ENCODE results near the gene NPIPB13.
A peak's percentile ranks its signal among the peaks of the same experiment; 100 is the strongest.
"Not testable (repeated sequence)": the region's sequence is repeated elsewhere in the genome, so short reads cannot be mapped to it uniquely, and the experiment has no call there.

NPIPB13 gene

DNA sequence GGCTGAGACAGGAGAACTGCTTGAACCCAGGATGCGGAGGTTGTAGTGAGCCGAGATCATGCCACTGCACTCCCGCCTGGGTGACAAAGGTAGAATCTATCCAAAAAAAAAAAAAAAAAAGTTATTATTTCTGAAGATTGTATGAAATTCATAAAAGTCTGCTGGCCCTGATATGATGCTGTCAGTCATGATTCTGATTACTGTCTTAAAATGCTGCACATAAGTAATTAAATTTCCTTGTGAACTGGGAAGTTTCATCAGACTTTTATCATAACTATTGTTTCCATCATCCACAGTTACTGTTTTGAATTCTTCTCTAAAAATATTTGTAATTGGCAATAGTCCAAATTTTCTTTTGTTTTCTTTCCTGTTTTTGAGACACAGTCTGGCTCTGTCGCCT lies at the start of gene NPIPB13:
NPIPB13 (minus strand) TSS at position 101 of the 400 bp plus-strand sequence. CDS start 2,906 bp downstream, outside the sequence.
- not testable (repeated sequence) for DNase-seq

DNA sequence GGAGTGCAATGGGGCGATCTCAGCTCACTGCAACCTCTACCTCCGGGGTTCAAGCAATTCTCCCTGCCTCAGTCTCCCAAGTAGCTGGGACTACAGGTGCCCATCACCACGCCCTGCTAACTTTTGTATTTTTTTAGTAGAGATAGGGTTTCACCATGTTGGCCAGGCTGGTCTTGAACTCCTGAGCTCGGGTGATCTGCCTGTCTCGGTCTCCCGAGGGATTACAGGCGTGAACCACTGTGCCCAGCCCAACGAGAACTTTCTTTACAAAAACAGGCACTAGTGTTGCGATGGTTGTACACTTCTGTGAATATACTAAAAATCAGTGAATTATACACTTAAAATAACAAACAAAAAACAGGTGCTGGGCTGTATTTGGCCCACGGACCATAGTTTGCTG lies 34.1 kb upstream of the NPIPB13 start:
- DNase-seq, result not testable (repeated sequence)

DNA sequence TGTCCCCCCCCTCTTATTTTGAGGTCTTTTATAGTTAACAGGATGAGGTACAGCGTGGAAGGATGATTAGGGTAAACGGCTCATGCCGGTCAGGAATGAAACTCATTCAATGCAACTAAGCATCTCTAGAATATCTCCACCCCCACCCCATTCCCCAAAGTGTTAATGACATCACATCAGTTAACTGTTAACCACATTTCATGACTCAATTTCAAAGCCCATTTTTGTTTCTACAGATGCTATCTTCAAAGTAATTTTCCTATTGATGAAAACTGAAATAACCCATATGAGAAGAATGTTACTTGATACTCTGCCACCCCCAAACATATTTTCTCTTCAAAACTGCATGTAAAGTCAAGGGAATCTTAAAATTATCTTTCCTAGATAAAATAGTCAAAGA lies 30.2 kb upstream of the NPIPB13 start:
- DNase-seq, result not testable (repeated sequence)

DNA sequence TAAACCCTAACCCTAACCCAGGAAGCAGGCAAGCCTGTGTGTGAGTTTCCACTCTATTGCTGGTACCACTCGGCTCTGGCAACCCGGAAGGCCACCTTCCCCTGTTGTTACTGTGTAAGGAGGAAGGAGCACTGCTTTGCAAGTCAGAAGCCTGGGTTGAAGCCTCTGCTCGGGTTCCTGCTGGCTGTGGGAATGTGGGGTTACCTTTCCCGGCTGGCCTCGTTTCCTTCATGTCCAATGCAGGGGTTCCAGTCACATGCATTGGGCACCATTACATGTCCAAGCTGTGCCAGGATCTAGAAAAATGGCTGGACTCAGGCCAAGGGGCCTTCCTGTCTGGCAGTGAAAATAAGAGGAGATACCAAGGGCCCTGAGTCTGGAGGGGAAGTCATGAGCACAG lies 31.2 kb downstream of the NPIPB13 start:
- DNase-seq, result not testable (repeated sequence)

DNA sequence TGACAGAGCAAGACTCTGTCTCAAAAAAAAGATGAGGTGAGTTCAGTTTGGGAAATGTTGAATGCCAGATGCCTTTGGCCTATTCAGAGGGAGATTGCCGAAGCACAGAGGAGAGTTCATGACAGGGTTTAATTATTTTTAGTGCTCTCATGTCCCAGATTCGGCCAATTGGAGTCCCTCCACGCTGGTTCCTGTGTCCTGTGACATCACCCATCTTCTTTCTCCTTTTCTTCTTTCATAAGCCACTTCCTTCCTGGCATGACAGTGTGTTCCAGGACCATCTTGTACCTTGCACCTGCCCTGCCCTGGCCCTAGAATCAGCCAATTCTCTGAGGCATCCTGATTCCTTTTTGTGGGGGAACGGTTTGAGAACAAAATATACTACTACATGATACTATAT lies 36.9 kb downstream of the NPIPB13 start:
- DNase-seq, result not testable (repeated sequence)

DNA sequence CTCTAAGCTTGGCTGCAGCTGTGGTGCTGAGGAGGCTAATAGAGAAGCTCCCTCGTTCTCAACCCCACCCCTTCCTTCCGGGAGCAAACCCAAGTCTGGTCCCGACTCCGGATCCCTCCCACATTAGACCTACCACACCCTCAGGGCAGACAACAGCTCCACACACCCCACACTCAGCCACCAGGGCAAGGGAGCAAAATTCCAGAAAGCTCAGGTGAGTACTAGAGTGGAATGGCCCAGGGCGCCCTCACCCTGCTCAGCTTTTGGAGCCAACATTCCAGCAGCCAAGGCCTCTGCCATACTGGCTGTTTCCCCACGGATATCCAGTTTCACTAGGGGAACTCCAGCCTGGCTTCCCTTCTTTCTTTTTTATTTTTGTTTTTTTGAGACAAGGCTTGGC lies 39.2 kb downstream of the NPIPB13 start:
- peak; percentile 63 for DNase-seq

DNA sequence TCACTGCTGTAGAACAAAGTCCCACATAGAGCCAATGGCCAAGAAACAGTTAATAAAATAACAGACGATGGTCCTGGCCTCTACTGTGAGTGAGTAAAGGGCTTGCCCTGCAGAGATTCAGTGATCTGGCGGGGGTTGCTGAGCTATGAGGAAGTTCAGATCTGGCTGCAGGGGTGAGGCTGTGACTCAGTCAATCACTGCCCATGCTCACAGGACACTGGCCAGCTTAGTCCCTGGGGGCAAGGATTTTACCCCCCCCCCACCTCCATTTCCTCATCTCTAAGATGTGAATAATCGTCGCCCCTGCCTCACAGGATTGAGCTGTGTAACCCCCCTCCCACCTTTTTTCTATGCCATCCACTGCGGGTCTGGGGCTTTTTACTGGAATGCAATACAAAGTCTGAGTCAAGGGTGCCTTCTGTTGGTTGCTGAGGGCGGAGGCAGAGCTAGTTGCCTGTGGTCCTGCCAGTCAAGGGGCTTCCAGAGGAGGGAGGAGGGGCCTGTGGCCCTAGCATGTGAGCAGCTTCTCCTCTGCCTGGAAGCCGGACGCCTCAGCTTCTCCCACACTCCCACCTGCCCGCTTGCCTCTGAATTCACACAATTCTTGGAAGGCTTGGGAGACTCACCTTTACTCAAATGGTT lies 41.1 kb downstream of the NPIPB13 start:
- DNase-seq, result peak; percentile 22

DNA sequence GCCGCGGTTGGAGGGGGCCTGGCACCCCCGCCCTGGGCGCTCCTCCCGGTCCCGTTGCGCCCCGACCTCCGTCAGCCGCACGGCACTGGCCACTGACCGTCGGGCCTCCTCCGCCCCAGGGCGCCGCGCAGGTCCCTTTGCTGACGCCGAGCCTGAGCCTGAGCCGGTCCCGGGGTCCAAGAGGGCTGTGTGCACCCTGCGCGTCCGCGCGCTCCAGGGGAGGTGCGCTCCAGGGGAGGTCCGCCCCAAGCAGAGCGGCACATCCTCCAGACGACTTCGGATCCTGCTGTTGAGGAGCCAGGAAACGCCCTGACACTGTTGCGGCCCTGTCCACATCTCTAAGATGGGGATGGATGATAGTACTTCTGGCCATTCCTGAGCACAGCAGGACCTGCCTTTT lies 42.0 kb downstream of the NPIPB13 start:
- not testable (repeated sequence) for DNase-seq

DNA sequence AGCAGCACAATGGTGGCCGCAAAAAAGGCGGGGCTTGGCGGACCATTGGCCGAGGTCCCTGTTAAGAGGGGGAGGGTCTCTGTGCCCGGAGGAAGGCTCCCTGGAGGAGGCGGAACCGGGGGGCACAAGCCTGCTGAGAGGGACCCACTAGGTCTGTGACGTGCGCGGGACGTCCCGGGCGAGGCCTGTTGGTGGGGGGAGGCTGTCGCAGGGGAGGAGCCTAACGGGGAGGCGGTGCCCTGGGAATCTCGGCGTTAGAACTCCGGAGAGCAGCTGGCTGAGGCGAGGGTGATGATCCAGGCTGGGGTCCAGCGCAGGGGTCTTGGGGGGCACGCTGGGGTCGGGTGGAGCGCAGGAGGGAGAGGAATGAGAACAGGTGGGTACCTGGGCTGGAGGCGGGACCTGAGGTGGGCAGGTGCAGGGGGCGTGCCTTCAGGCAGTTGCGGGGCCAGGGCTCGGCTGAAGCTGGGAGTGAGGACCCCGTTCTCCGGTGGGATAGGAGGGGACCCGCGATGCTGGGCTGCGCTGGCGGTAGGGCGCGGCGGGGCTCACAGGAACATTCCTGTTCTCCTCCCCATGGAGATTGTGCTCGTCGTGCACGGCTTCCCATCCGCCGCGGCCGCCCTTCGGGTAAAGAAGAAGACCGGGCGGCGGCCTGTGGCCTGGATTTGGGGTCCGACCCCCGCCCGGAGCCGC lies 42.6 kb downstream of the NPIPB13 start:
- not testable (repeated sequence) for DNase-seq

DNA sequence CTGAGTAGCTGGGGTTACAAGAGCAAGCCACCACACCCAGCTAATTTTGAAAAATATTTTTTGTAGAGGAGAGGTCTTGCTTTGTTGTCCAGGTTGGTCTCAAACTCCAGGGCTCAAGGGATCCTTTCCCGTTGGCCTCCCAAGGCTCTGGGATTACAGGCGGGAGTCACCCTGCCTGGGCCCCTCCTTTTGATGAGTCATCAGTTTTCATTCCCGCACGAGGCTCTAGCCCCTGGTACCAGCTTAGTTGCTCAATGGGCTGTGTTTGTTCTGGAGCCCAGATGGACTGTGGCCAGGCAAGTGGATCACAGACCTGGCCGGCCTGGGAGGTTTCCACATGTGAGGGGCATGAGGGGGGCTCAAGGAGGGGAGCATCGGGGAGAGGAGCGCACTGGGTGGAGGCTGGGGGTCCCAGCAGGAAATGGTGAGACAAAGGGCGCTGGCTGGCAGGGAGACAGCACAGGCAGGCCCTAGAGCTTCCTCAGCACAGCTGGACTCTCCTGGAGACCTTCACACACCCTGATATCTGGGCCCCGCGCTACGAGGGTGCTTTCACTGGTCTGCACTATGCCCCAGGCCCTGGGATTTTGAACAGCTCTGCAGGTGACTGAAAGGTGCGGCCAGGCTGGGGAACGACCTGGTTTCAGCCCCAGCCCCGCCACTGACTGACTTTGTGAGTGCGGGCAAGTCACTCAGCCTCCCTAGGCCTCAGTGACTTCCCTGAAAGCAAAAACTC lies 48.5 kb downstream of the NPIPB13 start:
- not testable (repeated sequence) for DNase-seq

DNA sequence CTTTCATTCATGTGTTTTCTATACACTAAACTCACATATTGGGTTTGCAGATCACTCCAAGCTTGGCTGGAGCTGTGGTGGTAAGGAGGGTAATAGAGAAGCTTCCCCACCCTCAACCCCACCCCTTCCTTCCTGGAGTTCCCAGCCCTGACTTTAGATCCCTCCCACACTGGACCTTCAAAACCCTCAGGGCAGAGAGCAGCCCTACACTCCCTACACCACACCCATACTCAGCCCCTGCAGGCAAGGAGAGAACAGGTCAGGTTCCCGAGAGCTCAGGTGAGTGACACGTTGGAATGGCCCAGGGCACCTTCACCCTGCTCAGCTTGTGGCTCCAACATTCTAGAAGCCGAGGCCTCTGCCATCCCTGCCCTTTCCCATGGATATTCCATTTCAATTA lies 49.2 kb downstream of the NPIPB13 start, which contains the start of gene SULT1A3:
SULT1A3 (plus strand) TSS at position 207 of the 400 bp plus-strand sequence. CDS start 1,474 bp downstream, outside the sequence.
- not testable (repeated sequence) for DNase-seq
